Daoy (cell line): ENCODE data around the gene POLR1C. TPM values are rescaled to one million over a fixed set of nuclear protein-coding genes. Genes with fewer than 3 reads are reported as not detected.
"Not testable (repeated sequence)": the region's sequence is repeated elsewhere in the genome, so short reads cannot be mapped to it uniquely, and the experiment has no call there.

Experiments used
- DNase-seq: peaks from one replicate; pipeline ENCODE4 v3.0.0-alpha.2; 2015; ENCODE audit warnings: low read depth
- total RNA-seq: library from RNA; depleted of rRNA; stranded (reverse); fragments of >200 nt; shearing (Covaris generic); gene quantifications from 2 replicates; pipeline ENCODE4 v1.2.3, GENCODE V29; 2014

Gene POLR1C
- total RNA-seq, 1 experiment from 2014 or later: 72.6 TPM

GRCh38 chr6:43509984-43510826 is 6.7 kb upstream of the POLR1C start, which contains the start of gene LRRC73:
Gene LRRC73 (minus strand): TSS chr6:43510346. CDS start chr6:43509785, 561 bp downstream.
- DNase-seq: peak; percentile 92

- DNase-seq: no peak
Measured at GRCh38 chr6:43510827-43511163, 6.1 kb upstream of the POLR1C start.

GRCh38 chr6:43511824-43512415 is 5.0 kb upstream of the POLR1C start:
- no peak for DNase-seq

GRCh38 chr6:43515808-43516207 is 1.1 kb upstream of the POLR1C start:
- no peak for DNase-seq

- DNase-seq: no peak
Measured at GRCh38 chr6:43516367-43516696, 557 bp upstream of the POLR1C start.

- DNase-seq: no peak
Measured at GRCh38 chr6:43517505-43518357, 842 bp downstream of the POLR1C start.

GRCh38 chr6:43520097-43520496 is 3.2 kb downstream of the POLR1C start:
- no peak for DNase-seq

GRCh38 chr6:43521836-43522235 is 4.9 kb downstream of the POLR1C start:
- DNase-seq: no peak

GRCh38 chr6:43522547-43523261 is 5.8 kb downstream of the POLR1C start:
- DNase-seq: no peak

- no peak for DNase-seq
Measured at GRCh38 chr6:43523284-43523683, 6.4 kb downstream of the POLR1C start.

GRCh38 chr6:43524483-43524961 is 7.6 kb downstream of the POLR1C start:
- no peak for DNase-seq

- DNase-seq: no peak
Measured at GRCh38 chr6:43532201-43532600, 15.3 kb downstream of the POLR1C start.

- not testable (repeated sequence) for DNase-seq
Measured at GRCh38 chr6:43538986-43539385, 22.1 kb downstream of the POLR1C start.

GRCh38 chr6:43539409-43539808 is 22.5 kb downstream of the POLR1C start:
- DNase-seq: not testable (repeated sequence)

GRCh38 chr6:43540507-43540906 is 23.6 kb downstream of the POLR1C start:
- no peak for DNase-seq

- no peak for DNase-seq
Measured at GRCh38 chr6:43541774-43542471, 25.0 kb downstream of the POLR1C start.

- no peak for DNase-seq
Measured at GRCh38 chr6:43544461-43544860, 27.6 kb downstream of the POLR1C start.

- no peak for DNase-seq
Measured at GRCh38 chr6:43547222-43547621, 30.3 kb downstream of the POLR1C start.

- not testable (repeated sequence) for DNase-seq
Measured at GRCh38 chr6:43557620-43558019, 40.7 kb downstream of the POLR1C start.

GRCh38 chr6:43559328-43559727 is 42.4 kb downstream of the POLR1C start:
- no peak for DNase-seq

- DNase-seq: no peak
Measured at GRCh38 chr6:43570876-43571441, 54.1 kb downstream of the POLR1C start.
